ENCODE results near the gene MEP1B.

- TF ChIP-seq EZH2 (IDR thresholded peaks at IDR 0.05; ENCODE audit: low read depth, unreplicated experiment), result no peak
- TF ChIP-seq EZH2phosphoT487 (IDR thresholded peaks at IDR 0.05; ENCODE audit: unreplicated experiment), result no peak
- no peak for TF ChIP-seq POLR2AphosphoS5 (IDR thresholded peaks at IDR 0.05; ENCODE audit: low read depth)
- no peak for TF ChIP-seq CTCF (conservative IDR thresholded peaks at IDR 0.05; ENCODE audit: low read depth in 2 of 2)
These were observed 69.7 kb downstream of the MEP1B start for GRCh38 chr18:32259553-32259952.

All from GM23338 (cell line).